ENCODE data around the gene ZNF462.

ZNF462 gene

GRCh38 chr9:106878081-106878837 is 15.3 kb downstream of the ZNF462 start:
- no peak overlapping the region for H3K4me3 ChIP-seq (ENCODE audit: control insufficient read depth, low read depth, low read length)
- no peak for DNase-seq (ENCODE audit: low read depth)
- TF ChIP-seq CTCF (conservative IDR thresholded peaks at IDR 0.05; ENCODE audit: control insufficient read depth, insufficient read depth, low read depth, low read length): no peak

- DNase-seq (ENCODE audit: low read depth): peak; percentile 99
- no peak overlapping the region for H3K4me3 ChIP-seq (ENCODE audit: control insufficient read depth, low read depth, low read length)
- no peak for TF ChIP-seq CTCF (conservative IDR thresholded peaks at IDR 0.05; ENCODE audit: control insufficient read depth, insufficient read depth, low read depth, low read length)
These were observed 16.0 kb downstream of the ZNF462 start for GRCh38 chr9:106878934-106879333.

GRCh38 chr9:106879439-106879882 is 16.5 kb downstream of the ZNF462 start:
- no peak for DNase-seq (ENCODE audit: low read depth)
- no peak for TF ChIP-seq CTCF (conservative IDR thresholded peaks at IDR 0.05; ENCODE audit: control insufficient read depth, insufficient read depth, low read depth, low read length)
- no peak overlapping the region for H3K4me3 ChIP-seq (ENCODE audit: control insufficient read depth, low read depth, low read length)

- H3K4me3 ChIP-seq (ENCODE audit: control insufficient read depth, low read depth, low read length): no peak overlapping the region
- DNase-seq (ENCODE audit: low read depth): no peak
- TF ChIP-seq CTCF (conservative IDR thresholded peaks at IDR 0.05; ENCODE audit: control insufficient read depth, insufficient read depth, low read depth, low read length): no peak
These were observed 17.1 kb downstream of the ZNF462 start for GRCh38 chr9:106880081-106880480.

GRCh38 chr9:106880863-106881262 is 17.9 kb downstream of the ZNF462 start:
- no peak overlapping the region for H3K4me3 ChIP-seq (ENCODE audit: control insufficient read depth, low read depth, low read length)
- no peak for TF ChIP-seq CTCF (conservative IDR thresholded peaks at IDR 0.05; ENCODE audit: control insufficient read depth, insufficient read depth, low read depth, low read length)
- peak; percentile 95 for DNase-seq (ENCODE audit: low read depth)

GRCh38 chr9:106883030-106883429 is 20.1 kb downstream of the ZNF462 start:
- H3K4me3 ChIP-seq (ENCODE audit: control insufficient read depth, low read depth, low read length): no peak overlapping the region
- no peak for DNase-seq (ENCODE audit: low read depth)
- no peak for TF ChIP-seq CTCF (conservative IDR thresholded peaks at IDR 0.05; ENCODE audit: control insufficient read depth, insufficient read depth, low read depth, low read length)
